HL-60/S4 treated with retinoic acid at 250 ng/mL for 4 days and 3 days (cell line): ENCODE data around the gene CDC7.

Experiments used
- in situ Hi-C: fragments of 300-500 bp; cut with MboI; formaldehyde crosslinking; loops from 2 replicates; pipeline ENCODE4 v1.7.0; 2022; ENCODE audit warnings: low sequenced_read_pairs

The CDC7 gene

GRCh38 chr1:91506071-91506470 is 5.4 kb downstream of the CDC7 start:
- in situ Hi-C loops: loop anchor here (25.0 kb wide), 2 partner anchors 781 to 1131 kb away; partner anchors contain the start of genes GLMN and RPAP2

- in situ Hi-C loops: loop anchor here (25.0 kb wide), 2 partner anchors 780 to 1130 kb away; partner anchors contain the start of genes GLMN and RPAP2
These were observed 6.7 kb downstream of the CDC7 start for GRCh38 chr1:91507328-91507727.

GRCh38 chr1:91510754-91511153 is 10.1 kb downstream of the CDC7 start:
- in situ Hi-C loops: loop anchor here (10.0 to 25.0 kb wide), 3 partner anchors 404 to 1127 kb away; partner anchors contain the start of genes GLMN and RPAP2

GRCh38 chr1:91511386-91511785 is 10.7 kb downstream of the CDC7 start:
- in situ Hi-C loops: loop anchor here (10.0 to 25.0 kb wide), 3 partner anchors 403 to 1126 kb away; partner anchors contain the start of genes GLMN and RPAP2

GRCh38 chr1:91513160-91513559 is 12.5 kb downstream of the CDC7 start:
- in situ Hi-C loops: loop anchor here (10.0 to 25.0 kb wide), 3 partner anchors 402 to 1124 kb away; partner anchors contain the start of genes GLMN and RPAP2

DNA sequence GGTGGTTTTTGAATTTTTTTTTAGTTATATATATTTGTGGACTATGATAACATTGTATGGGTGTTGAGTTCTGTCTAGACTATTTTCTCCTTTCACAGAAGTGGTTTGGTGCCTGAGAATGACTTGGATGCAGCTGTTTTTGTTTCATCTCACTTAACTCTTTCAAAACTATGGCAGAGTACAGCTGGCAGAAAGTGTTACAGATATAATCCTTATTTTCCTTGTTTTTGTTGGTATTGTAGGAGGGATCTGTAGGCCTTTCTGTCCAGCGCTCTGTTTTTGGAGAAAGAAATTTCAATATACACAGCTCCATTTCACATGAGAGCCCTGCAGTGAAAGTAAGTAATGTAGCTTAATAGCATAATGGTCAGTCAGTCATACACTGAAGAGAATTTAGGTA is 13.1 kb downstream of the CDC7 start:
- in situ Hi-C loops: loop anchor here (10.0 to 25.0 kb wide), 3 partner anchors 401 to 1124 kb away; partner anchors contain the start of genes GLMN and RPAP2

GRCh38 chr1:91515994-91516393 is 15.3 kb downstream of the CDC7 start:
- in situ Hi-C loops: loop anchor here (10.0 to 25.0 kb wide), 3 partner anchors 399 to 1121 kb away; partner anchors contain the start of genes GLMN and RPAP2

DNA sequence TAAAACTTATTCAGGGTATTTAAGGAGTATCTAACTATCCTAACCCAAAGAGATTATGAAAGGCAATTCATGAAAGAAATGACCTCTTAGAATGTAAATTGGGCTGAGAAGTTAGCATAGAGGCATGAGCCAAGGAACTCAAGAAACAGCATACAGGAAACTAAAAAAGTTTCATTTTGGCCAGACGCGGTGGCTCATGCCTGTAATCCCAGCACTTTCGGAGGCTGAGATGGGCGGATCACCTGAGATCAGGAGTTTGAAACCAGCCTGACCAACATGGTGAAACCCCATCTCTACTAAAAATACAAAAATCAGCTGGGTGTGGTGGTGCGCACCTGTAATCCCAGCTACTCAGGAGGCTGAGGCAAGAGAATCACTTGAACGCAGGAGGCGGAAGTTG is 16.0 kb downstream of the CDC7 start:
- in situ Hi-C loops: loop anchor here (10.0 to 25.0 kb wide), 3 partner anchors 398 to 1121 kb away; partner anchors contain the start of genes GLMN and RPAP2

GRCh38 chr1:91519167-91519566 is 18.5 kb downstream of the CDC7 start:
- in situ Hi-C loops: loop anchor here (10.0 to 25.0 kb wide), 3 partner anchors 396 to 1118 kb away; partner anchors contain the start of genes GLMN and RPAP2

DNA sequence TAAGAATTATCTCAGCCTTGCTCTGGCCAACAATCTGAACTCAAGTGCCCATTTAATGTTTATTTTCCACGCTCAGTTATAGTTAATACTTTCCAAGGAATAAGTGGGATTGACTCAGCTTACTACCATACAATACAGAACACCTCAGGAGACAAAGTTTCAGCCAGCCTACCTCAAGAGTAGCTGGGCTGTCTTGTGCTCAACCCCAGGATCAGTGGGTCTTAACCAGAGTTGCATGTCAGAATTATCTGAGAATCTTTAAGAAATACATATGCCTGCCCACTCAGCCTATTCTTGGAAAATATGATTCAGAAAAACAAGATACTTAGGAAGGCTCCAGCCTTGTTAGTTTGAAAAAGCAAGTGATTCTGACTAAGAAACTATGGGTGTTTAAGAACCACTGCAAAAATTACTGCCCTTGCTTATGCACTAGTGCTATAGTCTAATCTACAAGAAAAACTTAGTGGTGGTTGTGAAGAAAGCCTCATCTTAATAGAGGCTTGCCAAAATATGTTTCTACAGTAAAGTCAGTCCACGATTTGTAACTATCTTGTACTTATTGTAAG is 20.4 kb downstream of the CDC7 start:
- in situ Hi-C loops: loop anchor here (25.0 kb wide), 2 partner anchors 766 to 1116 kb away; partner anchors contain the start of genes GLMN and RPAP2

GRCh38 chr1:91523482-91523881 is 22.8 kb downstream of the CDC7 start:
- in situ Hi-C loops: loop anchor here (25.0 kb wide), 2 partner anchors 764 to 1114 kb away; partner anchors contain the start of genes GLMN and RPAP2

GRCh38 chr1:91526496-91526895 is 25.8 kb downstream of the CDC7 start:
- in situ Hi-C loops: no loop called here

DNA sequence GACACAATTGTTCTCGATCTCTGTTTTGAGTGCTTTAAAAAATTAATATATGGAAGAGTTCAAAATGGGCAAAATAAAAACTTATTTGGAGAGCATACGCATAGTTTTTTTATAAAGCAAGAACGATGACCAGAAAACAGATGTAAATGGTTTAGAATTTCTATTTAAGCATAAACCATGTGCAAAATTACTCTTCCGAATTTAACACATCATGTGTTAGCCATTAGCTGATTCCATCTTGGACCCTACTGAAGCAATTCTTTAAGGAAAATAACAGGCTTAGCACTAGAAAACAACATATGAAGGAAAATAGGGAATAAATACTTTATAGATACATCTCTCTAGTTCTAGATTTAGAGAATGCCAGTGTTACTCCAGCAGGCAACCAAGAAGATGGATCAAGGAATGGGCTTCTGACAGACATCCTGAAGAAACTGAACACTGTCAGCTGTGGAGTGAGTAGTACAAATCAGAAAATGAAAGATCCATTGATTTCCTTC is 26.7 kb downstream of the CDC7 start:
- in situ Hi-C loops: no loop called here

- in situ Hi-C loops: no loop called here
These were observed 27.1 kb downstream of the CDC7 start for GRCh38 chr1:91527781-91528180.

DNA sequence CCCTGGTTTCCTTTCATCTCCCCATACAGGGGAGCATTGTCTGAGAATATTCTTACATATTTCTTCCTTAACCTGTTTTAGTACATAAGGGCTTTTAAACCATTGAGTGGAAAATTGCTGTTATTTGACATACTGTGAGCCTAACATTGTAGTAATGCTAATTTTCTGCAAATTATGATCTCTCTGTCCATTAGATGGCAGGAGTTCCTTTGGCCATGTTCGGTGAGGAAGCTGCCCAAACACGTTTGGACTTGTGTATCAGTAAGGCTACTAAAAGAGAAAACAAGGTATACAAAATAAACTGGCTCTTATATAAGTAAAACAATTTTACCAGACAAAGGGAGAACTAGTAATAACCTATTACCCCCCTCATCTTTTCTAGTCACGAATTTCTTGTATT is 29.2 kb downstream of the CDC7 start:
- in situ Hi-C loops: no loop called here

DNA sequence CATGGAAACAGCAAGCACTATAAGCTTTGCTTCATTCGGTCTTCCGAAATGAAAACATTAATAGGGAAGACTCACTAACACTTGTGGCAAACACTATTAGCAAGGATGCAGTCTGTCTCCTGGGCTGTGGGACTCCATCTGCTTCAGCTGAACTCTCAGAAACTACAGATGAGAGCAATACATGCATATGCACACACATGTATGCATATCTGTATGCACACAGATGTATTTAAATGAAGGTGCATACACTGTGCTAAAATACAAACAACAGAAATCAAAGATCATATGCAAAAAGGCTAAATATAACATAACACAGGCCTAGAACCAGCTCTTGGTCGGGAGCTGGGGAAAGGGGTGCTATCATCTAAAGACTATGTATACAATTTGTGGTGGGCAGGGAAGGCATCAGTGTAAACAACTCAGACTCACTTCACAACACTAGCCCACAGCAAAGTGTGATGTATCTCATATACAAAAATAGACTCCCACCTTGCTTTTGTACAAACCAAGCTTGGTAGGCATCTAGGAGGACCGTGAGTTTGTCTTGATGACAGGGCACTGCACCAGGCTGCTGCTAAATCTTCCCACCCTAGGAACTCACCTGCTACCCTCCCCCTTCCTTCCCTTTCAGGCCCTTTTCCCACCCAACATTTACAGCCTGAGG is 32.8 kb downstream of the CDC7 start:
- in situ Hi-C loops: no loop called here

DNA sequence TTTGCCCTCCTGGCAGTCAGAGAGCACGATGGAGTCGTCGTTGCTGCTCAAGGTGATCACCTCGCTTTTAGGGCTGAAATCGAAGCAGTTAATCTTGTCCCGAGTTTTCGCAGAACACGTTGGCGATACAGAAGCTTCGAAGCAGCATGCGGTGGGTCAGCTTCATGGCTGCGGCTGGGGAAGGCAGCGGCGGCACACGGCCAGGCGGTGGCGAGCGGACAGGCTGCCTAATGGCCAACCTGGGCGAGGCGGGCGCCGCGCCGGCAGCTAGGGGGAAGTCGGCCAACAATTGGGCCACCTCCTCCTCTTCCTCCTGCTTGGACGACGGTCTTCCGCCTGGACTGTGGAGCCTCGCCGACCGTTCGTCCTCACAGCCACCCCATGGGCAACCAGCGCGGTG is 34.8 kb downstream of the CDC7 start:
- in situ Hi-C loops: no loop called here

- in situ Hi-C loops: no loop called here
These were observed 36.8 kb downstream of the CDC7 start for GRCh38 chr1:91537281-91537986.

DNA sequence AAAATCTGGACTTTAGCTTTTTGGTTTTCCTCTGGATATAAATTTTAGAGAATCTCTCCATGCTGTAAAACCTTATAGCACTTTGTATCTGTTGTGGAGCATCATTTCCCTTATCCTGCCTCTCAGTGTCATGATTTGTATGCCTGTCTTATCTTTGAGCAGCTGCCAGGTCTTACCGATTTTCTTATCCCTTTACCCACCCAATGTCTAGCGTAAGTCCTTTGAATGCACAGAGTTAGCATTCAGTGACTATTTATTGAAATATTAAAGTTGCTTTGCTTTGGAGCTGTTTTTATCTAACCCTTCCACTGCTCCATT is 37.3 kb downstream of the CDC7 start:
- in situ Hi-C loops: no loop called here

DNA sequence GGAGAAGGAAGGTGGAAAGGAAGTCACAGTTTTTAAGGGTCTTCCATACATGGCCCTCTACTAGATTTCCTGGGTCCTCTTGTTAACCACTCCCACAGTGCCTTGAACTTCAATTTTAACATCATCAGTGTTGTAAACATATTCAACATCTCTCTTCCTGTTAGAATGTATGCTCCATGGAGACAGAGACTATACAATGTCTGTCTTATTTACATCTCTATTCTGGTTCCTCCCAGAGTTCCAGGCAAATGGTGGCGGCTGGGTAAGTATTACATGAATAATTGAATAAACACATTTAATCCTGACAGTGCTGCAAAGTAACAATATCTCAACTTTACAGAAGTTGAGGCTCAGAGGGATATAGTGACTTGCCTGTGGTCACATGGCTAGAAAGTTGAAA is 40.3 kb downstream of the CDC7 start:
- in situ Hi-C loops: no loop called here

DNA sequence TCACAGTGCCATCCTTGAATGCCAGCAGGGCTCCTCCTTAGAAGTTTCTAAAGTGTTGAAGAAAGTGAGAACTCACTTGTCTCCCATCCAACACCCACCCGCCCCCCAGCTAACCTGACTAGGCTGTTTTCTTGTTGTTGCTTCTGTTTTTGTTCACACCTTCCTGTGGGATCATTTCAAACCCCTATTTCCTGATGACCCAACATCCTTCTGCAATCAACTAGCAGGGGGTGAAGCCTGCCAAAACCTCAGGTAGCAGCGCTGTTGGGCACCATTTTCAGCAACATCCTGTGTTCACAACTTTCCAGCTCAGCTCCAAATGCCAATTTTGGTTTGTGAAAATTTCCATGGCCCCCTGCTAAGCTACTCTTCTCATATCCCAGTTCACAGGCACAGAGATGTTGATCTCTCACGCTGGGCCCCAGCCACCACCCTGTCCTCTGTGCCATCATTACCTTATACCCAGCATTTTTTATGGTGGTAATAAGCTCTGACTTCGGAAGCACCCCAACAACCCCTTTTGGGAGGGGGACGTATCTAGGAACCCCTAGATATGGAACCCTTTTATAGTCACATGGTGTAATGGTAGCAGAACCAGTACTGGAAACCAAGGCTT is 41.4 kb downstream of the CDC7 start:
- in situ Hi-C loops: no loop called here
